Measurements from ENCODE around the gene TPRN. TPM values are rescaled to one million over a fixed set of nuclear protein-coding genes. Genes with fewer than 3 reads are reported as not detected.

Gene TPRN
- total and polyA plus RNA-seq, 2 of the 4 experiments (the other 2 are of a cell fraction): 1.8 to 5.3 TPM

- Histone ChIP-seq H3K18ac (ENCODE audit: low read depth, low read length) (no peak overlapping the region; the same call in 1 of the 2 replicates), H2AK9ac (replicated peaks; ENCODE audit: low read depth, low read length, poor library complexity) (peak overlapping the region; percentile 93), H4K20me1 (ENCODE audit: insufficient read depth, low read length) (peaks cover 38% of the 10 kb centered on the region), H3K4me1 (ENCODE audit: control insufficient read depth, insufficient read depth, low read length) (peaks cover 9% of the 10 kb centered on the region; the same call in 1 of the 2 replicates), H3K23ac (ENCODE audit: low read depth, low read length) (peak overlapping the region; percentile 94; the same call in 1 of the 2 replicates), H2BK20ac (ENCODE audit: low read depth, low read length) (no peak overlapping the region), H3K79me1 (ENCODE audit: low read depth in 1 of 2, low read length in 2 of 2) (peaks cover 12 to 55% of the 10 kb centered on the region in 2 experiments; a peak in 3 of 4 replicates), H3K27me3 (ENCODE audit: control insufficient read depth, insufficient read depth, low read length) (no peaks in the 10 kb centered on the region), H3K4ac (ENCODE audit: low read depth, low read length) (peak overlapping the region; percentile 86), H3K56ac (ENCODE audit: extremely low read depth, insufficient read depth, low read length) (peak overlapping the region; percentile 77), H3K4me2 (ENCODE audit: low read depth, low read length) (peak overlapping the region; percentile 91), H4K91ac (ENCODE audit: insufficient read depth, low read depth, low read length) (peak overlapping the region; percentile 76), H4K8ac (ENCODE audit: low read depth in 2 of 2, low read length in 2 of 2) (peak overlapping the region; percentile 36 to 77; a peak in 2 of 4 replicates), H3K9ac (ENCODE audit: low read depth, low read length) (peak overlapping the region; percentile 71), H3K9me1 (ENCODE audit: insufficient read depth, low read length) (peaks cover 4% of the 10 kb centered on the region), H2AK5ac (ENCODE audit: low read depth, low read length) (peak overlapping the region; percentile 74), H2BK15ac (ENCODE audit: low read depth, low read length) (no peak overlapping the region), H2AFZ (replicated peaks; ENCODE audit: low read length, poor library complexity) (peak overlapping the region; percentile 91), H2BK5ac (ENCODE audit: low read depth, low read length, poor library complexity, severe bottlenecking) (peak overlapping the region; percentile 81), H3K27ac (ENCODE audit: insufficient read depth, low read length) (peak overlapping the region; percentile 91), H4K5ac (ENCODE audit: low read depth, low read length) (peak overlapping the region; percentile 10), H3K4me3 (ENCODE audit: insufficient read depth, low read depth, low read length) (peak overlapping the region; percentile 59), H3K9me3 (ENCODE audit: control insufficient read depth, insufficient read depth, low read length) (no peaks in the 10 kb centered on the region), H3K14ac (replicated peaks; ENCODE audit: low read depth, low read length) (peak overlapping the region; percentile 41), H3K36me3 (ENCODE audit: control insufficient read depth, insufficient read depth, low read length) (peaks cover 19% of the 10 kb centered on the region), H2BK120ac (ENCODE audit: low read depth, low read length) (peak overlapping the region; percentile 43)
- ChIA-PET CTCF (no interaction called here), POLR2A (ENCODE audit: unreplicated experiment) (interaction anchor here (0.5 to 0.9 kb wide), 8 partner anchors 14 to 116 kb away, joined by 3 to 5 read pairs (median 4); partner anchors contain the start of genes NELFB and RNF208)
- in situ Hi-C loops (cut with MboI; ENCODE audit: low sequenced_read_pairs): no loop called here
- dilution Hi-C loops (cut with HindIII; ENCODE audit: low sequenced_read_pairs, unreplicated experiment): no loop called here
- ATAC-seq (ENCODE audit: low read depth) (peak; percentile 36), DNase-seq (peak; percentile 61)
- BruUV-seq (replicated peaks): no TSS peak
- intact Hi-C loops (cut with micrococcal nuclease): no loop called here
- 0% methylated on average over 46 of the region's 58 CpGs; no CpG with 5 or more reads in 1 of the 2 experiments for WGBS, 2 experiments (ENCODE audit: extremely low coverage in 2 of 2, insufficient read length in 1 of 2)
- TF ChIP-seq RAD21 (IDR thresholded peaks at IDR 0.05; ENCODE audit: low read length): no peak
- TF ChIP-seq MXI1 (IDR thresholded peaks at IDR 0.05; ENCODE audit: borderline replicate concordance, low read depth, low read length): peak; percentile 67
- peak; percentile 84; the same call in 1 of the 2 replicates for TF ChIP-seq MAZ (IDR thresholded peaks at IDR 0.05; ENCODE audit: borderline replicate concordance, low read depth, low read length)
- TF ChIP-seq SMC3 (IDR thresholded peaks at IDR 0.05; ENCODE audit: low read depth, low read length): no peak
- no peak for TF ChIP-seq MAFK (IDR thresholded peaks at IDR 0.05; ENCODE audit: low read depth, low read length)
- no peak for TF ChIP-seq RCOR1 (IDR thresholded peaks at IDR 0.05; ENCODE audit: insufficient replicate concordance, low read length)
- peak; percentile 37; the same call in 1 of the 2 replicates for TF ChIP-seq POLR2A (IDR thresholded peaks at IDR 0.05; ENCODE audit: low read depth, low read length)
- no peak for TF ChIP-seq NFE2L2 (IDR thresholded peaks at IDR 0.05; ENCODE audit: low read depth, low read length)
- no peak for TF ChIP-seq CHD1 (IDR thresholded peaks at IDR 0.05; ENCODE audit: low read depth, low read length)
- TF ChIP-seq USF2 (IDR thresholded peaks at IDR 0.05; ENCODE audit: low read depth, low read length): peak; percentile 77
- TF ChIP-seq BHLHE40 (IDR thresholded peaks at IDR 0.05; ENCODE audit: low read depth, low read length): peak; percentile 91
These were observed 39.8 kb upstream of the TPRN start for GRCh38 chr9:137240318-137240840.
